GM19023 (cell line): ENCODE measurements around the gene PRH2.

Experiments
- ATAC-seq: cut with Tn5 transposase; IDR thresholded peaks from one replicate; pipeline ENCODE4 v1.9.1; 2021; ENCODE audit warnings: mild to moderate bottlenecking, moderate library complexity; ENCODE audit not compliant: unreplicated experiment

The PRH2 gene

DNA sequence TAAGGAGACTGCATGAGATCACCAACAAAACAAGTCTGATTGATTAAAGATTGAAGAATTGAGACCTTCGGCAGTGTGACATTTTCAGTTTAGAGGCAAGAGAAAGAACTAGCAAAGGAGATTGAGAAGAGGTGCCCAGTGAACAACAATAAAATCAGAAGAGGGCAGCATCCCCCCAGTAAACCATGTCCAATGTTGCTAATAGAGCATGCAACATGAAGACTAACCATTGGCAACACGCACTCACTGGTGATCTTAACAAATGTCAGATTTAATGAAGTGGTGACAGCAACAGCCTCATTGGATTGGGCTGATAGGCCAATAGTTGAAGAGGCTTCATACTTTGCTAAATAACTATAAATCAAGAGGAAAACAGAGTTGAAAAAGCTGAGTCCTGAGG lies 30.8 kb downstream of the PRH2 start:
- no peak for ATAC-seq

DNA sequence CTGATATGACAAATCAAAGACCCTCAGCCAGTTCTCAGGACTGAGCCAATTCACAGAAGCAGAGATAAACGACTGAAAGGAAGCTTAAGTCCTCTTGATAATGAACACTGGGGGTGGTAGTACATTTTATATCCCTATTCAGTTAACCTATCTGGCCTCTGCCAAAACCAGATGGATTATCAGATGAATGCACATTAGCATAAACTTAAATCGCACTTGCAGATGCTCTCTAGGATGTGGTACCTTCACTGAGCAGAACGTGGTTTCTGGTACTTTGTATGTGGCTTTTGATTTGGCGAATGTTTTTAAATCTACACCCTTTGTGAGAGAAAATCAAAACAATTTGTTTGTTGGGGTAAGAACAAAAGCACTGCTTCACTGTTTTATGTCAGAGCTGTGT lies 31.2 kb downstream of the PRH2 start:
- ATAC-seq = no peak

DNA sequence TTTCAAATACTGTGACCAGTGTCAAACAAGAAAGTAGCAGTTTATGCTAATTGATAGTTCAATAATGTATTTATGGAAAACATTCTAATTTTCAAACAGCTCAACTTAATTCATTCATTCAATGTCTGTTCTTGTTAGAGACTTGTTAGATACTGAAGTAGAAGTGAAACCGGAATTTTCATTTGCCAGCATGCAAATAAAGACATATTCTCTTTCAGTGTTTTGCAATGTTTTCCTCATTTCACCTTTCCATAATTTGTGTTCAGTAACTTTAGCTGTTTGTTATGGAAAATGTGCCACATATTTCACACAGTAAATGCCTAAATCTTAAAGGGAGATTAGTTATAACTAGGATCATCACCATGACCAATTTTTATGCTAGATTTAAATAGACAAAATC lies 36.4 kb downstream of the PRH2 start:
- ATAC-seq = no peak

DNA sequence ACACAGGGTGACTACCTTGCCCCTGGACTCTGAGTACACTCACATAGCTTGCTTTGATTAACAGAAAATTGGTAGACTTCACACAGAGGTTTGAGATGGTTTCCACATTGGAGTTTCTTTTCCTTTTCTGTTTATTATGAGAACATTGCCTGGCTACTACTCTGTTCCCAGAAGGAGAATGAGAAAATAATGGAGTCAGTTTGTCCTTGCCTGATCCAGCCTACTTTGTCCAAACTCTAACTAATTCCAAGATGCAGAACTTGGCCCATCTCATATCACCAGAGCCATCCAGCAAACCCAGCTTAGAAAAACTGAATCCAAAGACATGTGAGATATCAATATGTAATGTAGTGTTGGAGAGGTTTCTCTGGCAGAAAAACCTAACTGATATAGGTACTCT lies 37.3 kb downstream of the PRH2 start:
- no peak for ATAC-seq

DNA sequence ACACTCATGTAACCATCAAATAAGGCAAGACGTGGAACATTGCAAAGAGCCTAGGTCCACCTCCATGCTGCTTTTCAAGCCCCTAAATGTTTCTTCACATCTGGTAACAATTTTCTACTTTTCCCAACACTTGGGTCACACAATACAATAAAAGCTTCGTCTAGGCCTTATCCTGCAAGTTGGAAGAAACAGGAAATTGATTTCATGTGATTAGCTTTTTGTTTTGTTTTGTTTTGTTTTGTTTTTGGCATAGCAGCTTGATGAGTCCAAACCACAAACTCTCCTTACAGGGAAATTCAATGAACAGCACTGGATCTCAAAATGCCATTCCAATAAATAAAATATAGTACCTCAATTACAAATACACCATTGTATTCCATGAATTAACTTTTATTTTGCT lies 38.4 kb downstream of the PRH2 start:
- ATAC-seq = no peak

DNA sequence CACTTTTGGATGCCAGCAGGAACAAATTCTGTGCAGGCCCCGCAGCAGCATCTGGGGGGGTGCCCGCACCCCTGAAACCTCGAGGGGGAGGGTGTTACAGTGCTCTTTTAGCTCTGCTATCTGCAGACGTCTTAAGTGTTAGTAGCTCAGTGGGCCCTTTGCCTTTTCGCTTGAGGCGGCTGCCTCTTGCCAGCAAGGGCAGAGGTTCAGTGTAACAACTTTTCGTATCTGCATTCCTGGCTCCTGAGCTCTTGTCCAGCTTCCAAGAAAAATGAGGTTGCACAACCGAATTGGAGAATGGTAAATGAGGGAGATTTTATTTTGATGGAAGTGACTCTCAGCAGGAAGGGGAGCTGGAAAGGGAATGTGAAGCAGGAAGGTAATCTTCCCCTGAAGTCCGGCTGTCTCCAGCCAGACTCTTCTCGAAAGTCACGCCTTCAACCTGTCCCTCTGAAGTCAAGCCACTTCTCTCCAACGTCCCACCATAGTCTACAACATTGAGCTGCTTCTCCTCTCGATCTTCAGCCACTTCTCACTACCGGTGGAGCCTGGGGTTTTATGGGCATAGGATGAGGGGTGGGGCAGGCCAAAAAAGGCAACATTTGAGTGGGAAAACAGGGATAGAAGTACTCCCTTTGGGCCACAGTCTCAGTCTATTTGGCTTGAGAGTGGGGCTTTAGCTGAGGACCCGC lies 39.9 kb downstream of the PRH2 start:
- no peak for ATAC-seq

DNA sequence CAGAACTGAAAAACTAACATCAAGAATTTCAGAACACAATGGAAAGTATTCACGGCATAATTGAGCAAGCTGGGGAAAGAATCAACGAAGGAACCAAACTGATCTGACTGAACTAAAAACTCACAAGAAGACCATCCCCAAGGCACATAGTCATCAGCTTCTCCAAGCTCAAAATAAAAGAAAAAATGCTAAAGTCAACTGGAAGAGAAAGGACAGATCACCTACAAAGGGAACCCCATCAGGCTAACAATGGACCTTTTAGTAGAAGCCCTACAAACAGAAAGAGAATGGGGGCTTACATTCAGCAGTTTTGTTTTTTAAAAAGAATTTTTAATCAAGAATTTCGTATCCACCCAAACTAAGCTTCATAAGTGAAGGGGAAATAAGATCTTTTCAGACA lies 45.9 kb downstream of the PRH2 start:
- ATAC-seq = no peak

DNA sequence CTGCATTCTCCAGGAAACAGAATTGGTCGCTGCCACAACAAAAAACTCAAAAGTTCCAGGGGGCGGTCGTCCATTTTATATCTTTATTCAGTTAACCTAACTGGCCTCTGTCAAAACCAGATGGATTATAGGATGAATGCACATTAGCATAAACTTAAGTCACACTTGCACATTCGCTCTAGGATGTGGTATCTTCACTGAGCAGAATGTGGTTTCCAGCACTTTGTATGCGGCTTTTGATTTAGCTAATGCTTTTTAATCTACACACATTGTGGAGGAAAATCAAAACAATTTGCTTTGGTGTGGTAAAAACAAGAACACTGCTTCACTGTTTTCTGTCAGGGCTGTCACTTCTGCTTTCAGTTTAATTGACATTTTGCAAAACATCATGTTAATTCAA lies 53.2 kb downstream of the PRH2 start:
- ATAC-seq = no peak
